H9 (cell line): Measurements from ENCODE around the gene PEX14. TPM values are rescaled to one million over a fixed set of nuclear protein-coding genes. Genes with fewer than 3 reads are reported as not detected.

Source experiments
- DNase-seq: peaks from one replicate; pipeline ENCODE4 v3.0.0-alpha.2; 2017
- H2AFZ ChIP-seq: one replicate; pipeline ENCODE4 v1.6.1; 2013; ENCODE audit warnings: mild to moderate bottlenecking, low read length, control low read depth, moderate library complexity
- H2AK5ac ChIP-seq: 2 replicates; pipeline ENCODE4 v1.6.1; 2013; ENCODE audit warnings: low read length, control low read depth, mixed read lengths; ENCODE audit not compliant: insufficient read length
- H2BK120ac ChIP-seq: one replicate; pipeline ENCODE4 v1.6.1; 2013; ENCODE audit warnings: low read depth, mild to moderate bottlenecking, low read length, control low read depth, inconsistent platforms; ENCODE audit not compliant: poor library complexity, severe bottlenecking
- H2BK12ac ChIP-seq: 2 replicates; pipeline ENCODE4 v1.6.1; 2013; ENCODE audit warnings: low read length, control low read depth, mixed read lengths, low read depth; ENCODE audit not compliant: insufficient read length
- H2BK15ac ChIP-seq: 2 replicates; pipeline ENCODE4 v1.6.1; 2013; ENCODE audit warnings: low read depth, low read length, control low read depth
- H2BK20ac ChIP-seq: one replicate; pipeline ENCODE4 v1.6.1; 2013; ENCODE audit warnings: low read depth, mild to moderate bottlenecking, low read length, control low read depth, inconsistent platforms; ENCODE audit not compliant: poor library complexity, severe bottlenecking
- H2BK5ac ChIP-seq: 2 replicates; pipeline ENCODE4 v1.6.1; 2013; ENCODE audit warnings: low read length, control low read depth, mixed read lengths; ENCODE audit not compliant: insufficient read length
- H3K14ac ChIP-seq: 2 replicates; pipeline ENCODE4 v1.6.1; 2013; ENCODE audit warnings: low read length, control low read depth; ENCODE audit not compliant: insufficient read depth
- H3K18ac ChIP-seq: 2 replicates; pipeline ENCODE4 v1.6.1; 2013; ENCODE audit warnings: low read depth, mild to moderate bottlenecking, mixed read lengths, low read length, control low read depth; ENCODE audit not compliant: insufficient read length
- H3K23ac ChIP-seq: 2 replicates; pipeline ENCODE4 v1.6.1; 2013; ENCODE audit warnings: low read length, control low read depth, mixed read lengths, low read depth; ENCODE audit not compliant: insufficient read length
- H3K23me2 ChIP-seq: 2 replicates; pipeline ENCODE4 v1.6.1; 2013; ENCODE audit warnings: low read depth, mild to moderate bottlenecking, mixed read lengths, low read length, control low read depth; ENCODE audit not compliant: insufficient read length, poor library complexity, severe bottlenecking
- H3K27ac ChIP-seq: 2 replicates; pipeline ENCODE4 v1.5.1; 2013; ENCODE audit warnings: low read length, control low read depth, mixed read lengths, low read depth; ENCODE audit not compliant: insufficient read length
- H3K27me3 ChIP-seq: 2 replicates; pipeline ENCODE4 v1.6.1; 2013; ENCODE audit warnings: low read length, control low read depth, inconsistent platforms; ENCODE audit not compliant: insufficient read depth
- H3K4ac ChIP-seq: 2 replicates; pipeline ENCODE4 v1.6.1; 2013; ENCODE audit warnings: low read depth, mild to moderate bottlenecking, control low read depth, inconsistent platforms, low read length, moderate library complexity
- H3K4me1 ChIP-seq: 2 replicates; pipeline ENCODE4 v1.6.1; 2013; ENCODE audit warnings: low read length, control low read depth, inconsistent platforms; ENCODE audit not compliant: insufficient read depth
- H3K4me2 ChIP-seq: 2 replicates; pipeline ENCODE4 v1.6.1; 2013; ENCODE audit warnings: low read length, control low read depth, mixed read lengths; ENCODE audit not compliant: insufficient read length, insufficient read depth
- H3K56ac ChIP-seq: 2 replicates; pipeline ENCODE4 v1.6.1; 2013; ENCODE audit warnings: low read depth, mild to moderate bottlenecking, mixed read lengths, low read length, control low read depth; ENCODE audit not compliant: insufficient read length
- H3K79me1 ChIP-seq: 2 replicates; pipeline ENCODE4 v1.6.1; 2013; ENCODE audit warnings: low read depth, mild to moderate bottlenecking, moderate library complexity, low read length, control low read depth, inconsistent platforms; ENCODE audit not compliant: insufficient read depth, poor library complexity, severe bottlenecking
- H3K79me2 ChIP-seq: 2 replicates; pipeline ENCODE4 v1.6.1; 2013; ENCODE audit warnings: low read length, control low read depth, inconsistent platforms; ENCODE audit not compliant: insufficient read depth
- H3K9ac ChIP-seq: 2 replicates; pipeline ENCODE4 v1.6.1; 2013; ENCODE audit warnings: low read length, control low read depth, mixed read lengths; ENCODE audit not compliant: insufficient read length; ENCODE audit errors: extremely low read depth
- H3K9me3 ChIP-seq: one replicate; pipeline ENCODE4 v1.6.1; 2013; ENCODE audit warnings: low read depth, low read length, inconsistent platforms; ENCODE audit not compliant: control insufficient read depth
- H3T11ph ChIP-seq: one replicate; pipeline ENCODE4 v1.6.1; 2013; ENCODE audit warnings: mild to moderate bottlenecking, low read length, control low read depth, inconsistent platforms
- H4K20me1 ChIP-seq: one replicate; pipeline ENCODE4 v1.6.1; 2013; ENCODE audit not compliant: control insufficient read depth, insufficient read length, insufficient read depth
- H4K5ac ChIP-seq: 2 replicates; pipeline ENCODE4 v1.6.1; 2013; ENCODE audit warnings: low read depth, mild to moderate bottlenecking, mixed read lengths, low read length, control low read depth; ENCODE audit not compliant: insufficient read length
- H4K8ac ChIP-seq: replicated peaks from 2 replicates; pipeline ENCODE4 v1.6.1; 2013; ENCODE audit warnings: low read length, control low read depth, mixed read lengths, low read depth; ENCODE audit not compliant: insufficient read length
- H4K91ac ChIP-seq: 2 replicates; pipeline ENCODE4 v1.6.1; 2013; ENCODE audit warnings: low read depth, mild to moderate bottlenecking, moderate library complexity, mixed read lengths, low read length, control low read depth; ENCODE audit not compliant: insufficient read length
- H3K27ac Mint-ChIP-seq, 3 experiments: 2 replicates in 2 of 3; 3 replicates in 1 of 3; pipeline ENCODE4 v1.8.0; 2020 to 2021; ENCODE audit warnings: mixed read lengths in 3 of 3, mild to moderate bottlenecking in 1 of 3, moderate library complexity in 1 of 3
- H3K27me3 Mint-ChIP-seq: 2 replicates; pipeline ENCODE4 v1.8.0; 2021; ENCODE audit warnings: low read depth, mild to moderate bottlenecking, moderate library complexity, mixed read lengths
- H3K36me3 Mint-ChIP-seq, 3 experiments: 2 replicates in 2 of 3; 3 replicates in 1 of 3; pipeline ENCODE4 v1.8.0; 2020 to 2021; ENCODE audit warnings: low read depth in 3 of 3, mixed read lengths in 3 of 3; ENCODE audit not compliant: insufficient read depth in 1 of 3
- H3K4me1 Mint-ChIP-seq, 2 experiments: 2 replicates each; pipeline ENCODE4 v1.8.0; 2020; ENCODE audit warnings: mixed read lengths in 2 of 2
- H3K4me3 Mint-ChIP-seq, 2 experiments: 2 replicates in 1 of 2; 3 replicates in 1 of 2; pipeline ENCODE4 v1.8.0; 2020 to 2021; ENCODE audit warnings: mild to moderate bottlenecking in 2 of 2, mixed read lengths in 2 of 2, moderate library complexity in 1 of 2
- H3K9me3 Mint-ChIP-seq, 2 experiments: 2 replicates in 1 of 2; 3 replicates in 1 of 2; pipeline ENCODE4 v1.8.0; 2020; ENCODE audit warnings: mild to moderate bottlenecking in 2 of 2, mixed read lengths in 2 of 2, moderate library complexity in 1 of 2
- CTCF ChIP-seq: fragments of 200-600 bp; sonication (generic); conservative IDR thresholded peaks from 3 replicates; pipeline ENCODE4 v1.8.0; 2021; ENCODE audit warnings: antibody characterized with exemption, mild to moderate bottlenecking
- WGBS: extraction: QIAGEN DNeasy Blood & Tissue Kit; methylation state at CpG from one replicate; pipeline ENCODE4 v1.1.7; 2013; ENCODE audit warnings: missing lambda C conversion rate, low lambda C conversion rate, mixed read lengths; ENCODE audit not compliant: insufficient read length; ENCODE audit errors: extremely low coverage; 5-methylcytosine and 5-hydroxymethylcytosine counted together
- total RNA-seq: library from RNA; stranded (reverse); gene quantifications from 2 replicates; pipeline ENCODE4 v1.2.1, GENCODE V29; 2021

The PEX14 gene
- total RNA-seq, 1 experiment from 2014 or later = 23.9 TPM

- TF ChIP-seq CTCF = no peak
- H3T11ph ChIP-seq = no peak overlapping the region
- no peak overlapping the region for H3K56ac ChIP-seq
- no peaks in the 10 kb centered on the region for H3K79me1 ChIP-seq
- H3K36me3 Mint-ChIP-seq = peaks cover 0 to 13% (median 4%) of the 10 kb centered on the region in 3 experiments; a peak in 4 of 7 replicates
- H3K23ac ChIP-seq = no peak overlapping the region
- H3K27me3 Mint-ChIP-seq = no peaks in the 10 kb centered on the region
- no peak overlapping the region for H2AFZ ChIP-seq
- no peak overlapping the region for H4K8ac ChIP-seq
- H3K27ac Mint-ChIP-seq = no peak overlapping the region; a peak in 1 of 7 replicates
- H3K27ac ChIP-seq = no peak overlapping the region
- H3K9me3 Mint-ChIP-seq = no peaks in the 10 kb centered on the region
- H4K5ac ChIP-seq = no peak overlapping the region
- H3K27me3 ChIP-seq = no peaks in the 10 kb centered on the region
- no peak overlapping the region for H2BK12ac ChIP-seq
- peaks cover 4% of the 10 kb centered on the region; the same call in 1 of the 2 replicates for H3K4me1 ChIP-seq
- H3K4me2 ChIP-seq = no peak overlapping the region
- H3K23me2 ChIP-seq = no peaks in the 10 kb centered on the region
- no peak overlapping the region for H3K18ac ChIP-seq
- no peak overlapping the region for H2BK20ac ChIP-seq
- no peak overlapping the region; a peak in 1 of 5 replicates for H3K4me3 Mint-ChIP-seq
- no peak overlapping the region for H3K9ac ChIP-seq
- peaks cover 24 to 32% of the 10 kb centered on the region in 2 experiments for H3K4me1 Mint-ChIP-seq
- H2AK5ac ChIP-seq = no peak overlapping the region
- WGBS = no CpG with 5 or more reads among the region's 2 CpGs
- no peak overlapping the region for H2BK15ac ChIP-seq
- no peak for DNase-seq
- no peaks in the 10 kb centered on the region for H3K9me3 ChIP-seq
- H4K91ac ChIP-seq = no peak overlapping the region
- no peak overlapping the region for H3K14ac ChIP-seq
- no peak overlapping the region for H3K4ac ChIP-seq
- no peaks in the 10 kb centered on the region for H4K20me1 ChIP-seq
- no peak overlapping the region for H2BK5ac ChIP-seq
- H3K79me2 ChIP-seq = no peaks in the 10 kb centered on the region
- H2BK120ac ChIP-seq = no peak overlapping the region
Measured at GRCh38 chr1:10544239-10544638, 69.5 kb downstream of the PEX14 start.
